OCI-LY1 (cell line): ENCODE data around the gene CHST11.

ENCODE experiments used
- CTCF ChIP-seq: fragments of 200-600 bp; sonication (generic), shearing (Covaris generic); IDR thresholded peaks from 2 replicates; pipeline ENCODE4 v1.5.1; 2017; ENCODE audit warnings: mild to moderate bottlenecking, antibody characterized with exemption, low read length, moderate library complexity, mixed read lengths
- EZH2 ChIP-seq: fragments of 200-600 bp; sonication (generic), shearing (Covaris generic); IDR thresholded peaks from 2 replicates; pipeline ENCODE4 v1.8.0; 2017; ENCODE audit warnings: borderline replicate concordance, mixed run types, mild to moderate bottlenecking, antibody characterized with exemption, low read length, moderate library complexity, mixed read lengths

- TF ChIP-seq CTCF (no peak), EZH2 (no peak)
These were observed 146.8 kb downstream of the CHST11 start for GRCh38 chr12:104603545-104603973.
